Neural cell (in vitro differentiated cells): ENCODE results near the gene SCLY. TPM values are rescaled to one million over a fixed set of nuclear protein-coding genes. Genes with fewer than 3 reads are reported as not detected.

Experiments
- H2AFZ ChIP-seq: fragments of 200-600, 300-800 bp; sonication (generic), shearing (Covaris generic); 2 replicates; pipeline ENCODE4 v1.6.0; 2014; ENCODE audit warnings: low read depth, mild to moderate bottlenecking, antibody characterized with exemption, low read length, moderate library complexity
- H3F3A ChIP-seq: fragments of 200-600 bp; shearing (Covaris generic); 2 replicates; pipeline ENCODE4 v1.6.1; 2016; ENCODE audit warnings: mild to moderate bottlenecking, moderate library complexity, mixed read lengths, antibody characterized with exemption, low read length; ENCODE audit not compliant: insufficient read depth, poor library complexity, severe bottlenecking
- H3K27ac ChIP-seq: fragments of 200-600, 300-800 bp; sonication (generic), shearing (Covaris generic); 2 replicates; pipeline ENCODE4 v1.5.1; 2014; ENCODE audit warnings: mild to moderate bottlenecking, low read length, moderate library complexity
- H3K27me3 ChIP-seq: fragments of 300-800, 200-600 bp; sonication (generic), shearing (Covaris generic); 2 replicates; pipeline ENCODE4 v1.6.0; 2014; ENCODE audit warnings: mild to moderate bottlenecking, low read depth, low read length, moderate library complexity; ENCODE audit not compliant: insufficient read depth
- H3K36me3 ChIP-seq: fragments of 300-800, 200-600 bp; sonication (generic), shearing (Covaris generic); 2 replicates; pipeline ENCODE4 v1.5.1; 2014; ENCODE audit warnings: mild to moderate bottlenecking, antibody characterized with exemption, low read length, moderate library complexity; ENCODE audit not compliant: insufficient read depth
- H3K4me2 ChIP-seq: fragments of 300-800, 200-600 bp; sonication (generic), shearing (Covaris generic); 2 replicates; pipeline ENCODE4 v1.6.0; 2014; ENCODE audit warnings: mild to moderate bottlenecking, low read length
- H3K4me3 ChIP-seq: fragments of 300-800, 200-600 bp; sonication (generic), shearing (Covaris generic); 2 replicates; pipeline ENCODE4 v1.5.1; 2014; ENCODE audit warnings: mild to moderate bottlenecking, low read length, moderate library complexity
- H3K79me2 ChIP-seq: fragments of 200-600 bp; shearing (Covaris generic); replicated peaks from 2 replicates; pipeline ENCODE4 v1.6.0; 2014; ENCODE audit warnings: mild to moderate bottlenecking, low read length, moderate library complexity; ENCODE audit not compliant: insufficient read depth
- H3K9ac ChIP-seq: fragments of 300-800, 200-600 bp; sonication (generic), shearing (Covaris generic); 2 replicates; pipeline ENCODE4 v1.6.1; 2016; ENCODE audit warnings: mild to moderate bottlenecking, low read length, mixed read lengths
- H3K9me2 ChIP-seq: fragments of 200-600 bp; shearing (Covaris generic); 2 replicates; pipeline ENCODE4 v1.6.1; 2016; ENCODE audit warnings: mild to moderate bottlenecking, low read length, mixed read lengths; ENCODE audit not compliant: insufficient read depth
- H3K9me3 ChIP-seq: fragments of 200-600, 300-800 bp; sonication (generic), shearing (Covaris generic); 2 replicates; pipeline ENCODE4 v1.6.1; 2016; ENCODE audit warnings: mild to moderate bottlenecking, mixed run types, low read length, moderate library complexity, mixed read lengths
- H4K20me1 ChIP-seq: fragments of 200-600 bp; shearing (Covaris generic); 2 replicates; pipeline ENCODE4 v1.6.1; 2016; ENCODE audit warnings: mild to moderate bottlenecking, mixed run types; ENCODE audit not compliant: insufficient read depth
- EP300 ChIP-seq: fragments of 450-650 bp; conservative IDR thresholded peaks from 2 replicates; pipeline ENCODE4 v1.6.1; 2014; ENCODE audit warnings: antibody characterized with exemption, mild to moderate bottlenecking, moderate library complexity; ENCODE audit not compliant: poor library complexity, severe bottlenecking
- EZH2 ChIP-seq: fragments of 200-600, 300-800 bp; shearing (Covaris generic), sonication (generic); IDR thresholded peaks from 2 replicates; pipeline ENCODE4 v1.6.1; 2014; ENCODE audit warnings: antibody characterized with exemption, low read length, borderline replicate concordance, mild to moderate bottlenecking; ENCODE audit not compliant: insufficient read depth, poor library complexity, severe bottlenecking
- MXI1 ChIP-seq: fragments of 450-650 bp; conservative IDR thresholded peaks from 2 replicates; pipeline ENCODE4 v1.6.1; 2014; ENCODE audit warnings: antibody characterized with exemption, mild to moderate bottlenecking; ENCODE audit not compliant: poor library complexity, severe bottlenecking
- POLR2AphosphoS5 ChIP-seq: IDR thresholded peaks from 2 replicates; pipeline ENCODE4 v1.6.1; 2012
- RAD21 ChIP-seq: fragments of 450-650 bp; conservative IDR thresholded peaks from 2 replicates; pipeline ENCODE4 v1.6.1; 2014; ENCODE audit warnings: antibody characterized with exemption, mild to moderate bottlenecking, moderate library complexity
- SMC3 ChIP-seq: fragments of 450-650 bp; conservative IDR thresholded peaks from 2 replicates; pipeline ENCODE4 v1.6.1; 2014; ENCODE audit warnings: antibody characterized with exemption, mild to moderate bottlenecking, moderate library complexity; ENCODE audit not compliant: poor library complexity
- TAF1 ChIP-seq: IDR thresholded peaks from 2 replicates; pipeline ENCODE4 v1.6.1; 2012; ENCODE audit warnings: low read depth
- polyA plus RNA-seq: library from polyadenylated mRNA; depleted of rRNA; stranded (reverse); fragments of >200 nt; gene quantifications from 2 replicates; pipeline ENCODE4 v1.2.3, GENCODE V29; 2014
- TF ChIP-seq, protein P1 (sequence below): fragments of 450-650 bp; IDR thresholded peaks from 2 replicates; pipeline ENCODE4 v1.5.1; 2014; ENCODE audit warnings: antibody characterized with exemption, mild to moderate bottlenecking, moderate library complexity; ENCODE audit not compliant: poor library complexity, severe bottlenecking
- TF ChIP-seq, protein P2 (sequence below): IDR thresholded peaks from 2 replicates; pipeline ENCODE4 v1.6.1; 2012; ENCODE audit warnings: borderline replicate concordance

SCLY gene
- polyA plus RNA-seq, 1 donor from 2014 or later = 15.9 TPM

DNA sequence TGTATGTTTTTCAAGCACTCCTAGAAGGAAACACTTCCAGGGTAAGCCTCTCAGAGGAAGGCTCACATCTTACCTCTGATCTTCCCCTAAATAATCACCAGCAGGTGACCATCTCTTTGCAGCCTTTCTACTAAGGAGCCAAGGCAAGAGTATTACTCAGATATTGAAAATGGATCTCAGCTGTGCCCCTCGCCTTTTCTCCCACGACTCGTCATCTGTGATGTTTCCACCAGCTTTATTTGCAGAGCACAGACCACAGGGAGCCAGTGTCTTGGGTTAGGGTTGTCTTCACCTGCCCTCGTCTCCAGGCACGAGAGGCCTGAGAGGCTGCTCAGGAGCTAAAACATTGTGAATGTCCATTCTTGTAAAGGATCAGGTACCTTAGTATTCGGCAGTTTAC, 16.9 kb upstream of the SCLY start:
- Histone ChIP-seq H3K79me2 (no peaks in the 10 kb centered on the region), H2AFZ (no peak overlapping the region), H3K9ac (no peak overlapping the region), H3F3A (no peaks in the 10 kb centered on the region), H4K20me1 (no peaks in the 10 kb centered on the region), H3K36me3 (no peaks in the 10 kb centered on the region), H3K27ac (no peak overlapping the region), H3K4me3 (no peak overlapping the region), H3K27me3 (no peaks in the 10 kb centered on the region), H3K9me3 (no peaks in the 10 kb centered on the region), H3K9me2 (no peaks in the 10 kb centered on the region), H3K4me2 (no peak overlapping the region)
- TF ChIP-seq MXI1 (no peak), POLR2AphosphoS5 (no peak), TAF1 (no peak), SMC3 (no peak), EZH2 (no peak), EP300 (no peak), RAD21 (no peak)
- TF ChIP-seq, protein P1, sequence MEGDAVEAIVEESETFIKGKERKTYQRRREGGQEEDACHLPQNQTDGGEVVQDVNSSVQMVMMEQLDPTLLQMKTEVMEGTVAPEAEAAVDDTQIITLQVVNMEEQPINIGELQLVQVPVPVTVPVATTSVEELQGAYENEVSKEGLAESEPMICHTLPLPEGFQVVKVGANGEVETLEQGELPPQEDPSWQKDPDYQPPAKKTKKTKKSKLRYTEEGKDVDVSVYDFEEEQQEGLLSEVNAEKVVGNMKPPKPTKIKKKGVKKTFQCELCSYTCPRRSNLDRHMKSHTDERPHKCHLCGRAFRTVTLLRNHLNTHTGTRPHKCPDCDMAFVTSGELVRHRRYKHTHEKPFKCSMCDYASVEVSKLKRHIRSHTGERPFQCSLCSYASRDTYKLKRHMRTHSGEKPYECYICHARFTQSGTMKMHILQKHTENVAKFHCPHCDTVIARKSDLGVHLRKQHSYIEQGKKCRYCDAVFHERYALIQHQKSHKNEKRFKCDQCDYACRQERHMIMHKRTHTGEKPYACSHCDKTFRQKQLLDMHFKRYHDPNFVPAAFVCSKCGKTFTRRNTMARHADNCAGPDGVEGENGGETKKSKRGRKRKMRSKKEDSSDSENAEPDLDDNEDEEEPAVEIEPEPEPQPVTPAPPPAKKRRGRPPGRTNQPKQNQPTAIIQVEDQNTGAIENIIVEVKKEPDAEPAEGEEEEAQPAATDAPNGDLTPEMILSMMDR = no peak
- TF ChIP-seq, protein P2, sequence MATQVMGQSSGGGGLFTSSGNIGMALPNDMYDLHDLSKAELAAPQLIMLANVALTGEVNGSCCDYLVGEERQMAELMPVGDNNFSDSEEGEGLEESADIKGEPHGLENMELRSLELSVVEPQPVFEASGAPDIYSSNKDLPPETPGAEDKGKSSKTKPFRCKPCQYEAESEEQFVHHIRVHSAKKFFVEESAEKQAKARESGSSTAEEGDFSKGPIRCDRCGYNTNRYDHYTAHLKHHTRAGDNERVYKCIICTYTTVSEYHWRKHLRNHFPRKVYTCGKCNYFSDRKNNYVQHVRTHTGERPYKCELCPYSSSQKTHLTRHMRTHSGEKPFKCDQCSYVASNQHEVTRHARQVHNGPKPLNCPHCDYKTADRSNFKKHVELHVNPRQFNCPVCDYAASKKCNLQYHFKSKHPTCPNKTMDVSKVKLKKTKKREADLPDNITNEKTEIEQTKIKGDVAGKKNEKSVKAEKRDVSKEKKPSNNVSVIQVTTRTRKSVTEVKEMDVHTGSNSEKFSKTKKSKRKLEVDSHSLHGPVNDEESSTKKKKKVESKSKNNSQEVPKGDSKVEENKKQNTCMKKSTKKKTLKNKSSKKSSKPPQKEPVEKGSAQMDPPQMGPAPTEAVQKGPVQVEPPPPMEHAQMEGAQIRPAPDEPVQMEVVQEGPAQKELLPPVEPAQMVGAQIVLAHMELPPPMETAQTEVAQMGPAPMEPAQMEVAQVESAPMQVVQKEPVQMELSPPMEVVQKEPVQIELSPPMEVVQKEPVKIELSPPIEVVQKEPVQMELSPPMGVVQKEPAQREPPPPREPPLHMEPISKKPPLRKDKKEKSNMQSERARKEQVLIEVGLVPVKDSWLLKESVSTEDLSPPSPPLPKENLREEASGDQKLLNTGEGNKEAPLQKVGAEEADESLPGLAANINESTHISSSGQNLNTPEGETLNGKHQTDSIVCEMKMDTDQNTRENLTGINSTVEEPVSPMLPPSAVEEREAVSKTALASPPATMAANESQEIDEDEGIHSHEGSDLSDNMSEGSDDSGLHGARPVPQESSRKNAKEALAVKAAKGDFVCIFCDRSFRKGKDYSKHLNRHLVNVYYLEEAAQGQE = no peak

DNA sequence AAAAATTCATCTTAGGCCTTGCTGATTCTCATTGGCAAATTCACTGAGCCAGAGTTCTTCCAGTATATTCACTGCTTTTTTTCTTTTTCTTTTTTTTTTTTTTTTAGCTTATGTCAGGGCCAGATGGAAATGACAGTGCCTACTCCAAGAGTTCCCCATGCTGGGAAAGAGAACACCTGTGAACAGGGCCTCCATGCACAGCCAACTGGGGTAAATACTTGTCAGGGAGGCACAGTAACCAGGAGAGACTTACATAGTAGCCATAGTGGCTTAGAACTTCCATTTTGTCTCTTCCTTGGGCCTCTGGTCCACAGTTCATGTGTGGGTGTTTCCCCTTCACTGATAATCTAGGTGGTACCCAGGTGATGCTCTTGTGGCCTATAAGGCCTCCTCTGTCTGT, 15.2 kb upstream of the SCLY start:
- Histone ChIP-seq H3K9me2 (no peaks in the 10 kb centered on the region), H3K27me3 (no peaks in the 10 kb centered on the region), H3K4me2 (no peak overlapping the region), H3F3A (no peaks in the 10 kb centered on the region), H3K9me3 (no peaks in the 10 kb centered on the region), H4K20me1 (no peaks in the 10 kb centered on the region), H2AFZ (no peak overlapping the region), H3K4me3 (no peak overlapping the region), H3K79me2 (no peaks in the 10 kb centered on the region), H3K9ac (no peak overlapping the region), H3K36me3 (no peaks in the 10 kb centered on the region), H3K27ac (no peak overlapping the region)
- no peak for TF ChIP-seq EZH2
- TF ChIP-seq TAF1 = no peak
- no peak for TF ChIP-seq POLR2AphosphoS5
- TF ChIP-seq RAD21 = no peak
- TF ChIP-seq MXI1 = no peak
- TF ChIP-seq, protein P2 = no peak
- no peak for TF ChIP-seq EP300
- TF ChIP-seq, protein P1 = no peak
- TF ChIP-seq SMC3 = no peak
